Measurements from ENCODE around the gene GIPC3.

GIPC3 gene

DNA sequence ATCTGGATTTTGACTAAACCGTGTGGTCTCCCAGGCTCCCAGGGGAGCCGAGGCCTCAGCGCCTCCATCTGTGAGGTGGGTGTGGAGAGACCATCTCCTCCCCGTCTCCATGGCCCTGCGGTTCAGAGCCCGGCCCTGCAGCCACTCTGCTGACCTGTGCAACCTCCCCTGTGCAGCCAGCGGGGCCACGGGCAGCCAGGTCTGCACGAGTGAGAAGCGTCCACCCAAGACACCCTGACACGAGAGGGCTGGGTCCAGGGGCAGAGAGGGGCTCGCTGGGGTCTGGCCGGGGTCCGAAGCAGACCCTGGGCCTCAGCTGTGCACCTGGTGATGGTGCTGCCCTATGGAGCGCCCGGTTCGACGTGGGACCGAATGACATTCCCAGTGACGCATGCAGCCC is 51.7 kb downstream of the GIPC3 start:
- H3K9ac ChIP-seq (ENCODE audit: low read length), result no peak overlapping the region
- no peaks in the 10 kb centered on the region for H3K27me3 ChIP-seq (ENCODE audit: low read depth, low read length)
- no peak overlapping the region for H2AFZ ChIP-seq (ENCODE audit: low read depth, low read length)
- no peaks in the 10 kb centered on the region for H3K9me3 ChIP-seq (ENCODE audit: insufficient read depth, low read length)
- no peaks in the 10 kb centered on the region for H3K4me1 ChIP-seq (ENCODE audit: low read length)
- no peak overlapping the region for H3K27ac ChIP-seq (ENCODE audit: low read length)
- H3K36me3 ChIP-seq (replicated peaks; ENCODE audit: low read depth, low read length), result peaks cover 9% of the 10 kb centered on the region
- H3K4me2 ChIP-seq (ENCODE audit: low read length), result no peak overlapping the region
- H3K79me2 ChIP-seq (ENCODE audit: low read length), result no peaks in the 10 kb centered on the region
- H3K4me3 ChIP-seq (ENCODE audit: low read length), result no peak overlapping the region
- TF ChIP-seq EZH2phosphoT487 (IDR thresholded peaks at IDR 0.05; ENCODE audit: low read depth), result no peak
- TF ChIP-seq CTCF (IDR thresholded peaks at IDR 0.05; ENCODE audit: low read depth, low read length), result no peak
- no peaks in the 10 kb centered on the region; the same call in 1 of the 2 replicates for H4K20me1 ChIP-seq (ENCODE audit: insufficient read depth, low read length)

DNA sequence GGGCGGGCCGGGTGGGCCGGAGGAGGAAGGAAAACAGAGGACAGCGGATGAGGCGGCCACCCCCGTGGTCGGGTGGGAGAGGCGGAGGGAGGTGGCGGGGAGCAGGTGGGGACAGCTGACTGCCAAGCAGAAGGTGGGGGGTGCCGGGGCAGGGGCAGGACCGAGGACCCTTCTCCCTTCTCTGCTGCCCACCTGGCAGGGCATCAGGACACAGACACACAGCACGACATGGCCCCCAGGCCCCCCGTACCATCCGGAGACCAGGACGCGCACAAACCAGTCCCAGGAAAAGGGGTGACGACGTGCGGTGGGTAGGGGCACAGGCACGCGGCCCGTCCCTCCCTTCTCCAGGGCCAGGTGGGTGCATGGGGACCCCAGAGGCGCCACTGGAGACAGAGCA is 52.3 kb downstream of the GIPC3 start:
- no peaks in the 10 kb centered on the region; the same call in 1 of the 2 replicates for H4K20me1 ChIP-seq (ENCODE audit: insufficient read depth, low read length)
- no peak overlapping the region for H3K4me2 ChIP-seq (ENCODE audit: low read length)
- no peak overlapping the region for H3K9ac ChIP-seq (ENCODE audit: low read length)
- no peaks in the 10 kb centered on the region for H3K9me3 ChIP-seq (ENCODE audit: insufficient read depth, low read length)
- no peaks in the 10 kb centered on the region for H3K79me2 ChIP-seq (ENCODE audit: low read length)
- H3K4me1 ChIP-seq (ENCODE audit: low read length), result no peaks in the 10 kb centered on the region
- no peak for TF ChIP-seq CTCF (IDR thresholded peaks at IDR 0.05; ENCODE audit: low read depth, low read length)
- no peak for TF ChIP-seq EZH2phosphoT487 (IDR thresholded peaks at IDR 0.05; ENCODE audit: low read depth)
- H2AFZ ChIP-seq (ENCODE audit: low read depth, low read length), result no peak overlapping the region
- H3K36me3 ChIP-seq (replicated peaks; ENCODE audit: low read depth, low read length), result peaks cover 9% of the 10 kb centered on the region
- no peak overlapping the region for H3K27ac ChIP-seq (ENCODE audit: low read length)
- H3K4me3 ChIP-seq (ENCODE audit: low read length), result no peak overlapping the region
- H3K27me3 ChIP-seq (ENCODE audit: low read depth, low read length), result no peaks in the 10 kb centered on the region

- Histone ChIP-seq H3K9ac (ENCODE audit: low read length) (no peak overlapping the region), H3K4me2 (ENCODE audit: low read length) (no peak overlapping the region), H3K36me3 (replicated peaks; ENCODE audit: low read depth, low read length) (peaks cover 12% of the 10 kb centered on the region), H4K20me1 (ENCODE audit: insufficient read depth, low read length) (no peaks in the 10 kb centered on the region; the same call in 1 of the 2 replicates), H3K4me3 (ENCODE audit: low read length) (no peak overlapping the region), H3K27ac (ENCODE audit: low read length) (no peak overlapping the region), H3K79me2 (ENCODE audit: low read length) (no peaks in the 10 kb centered on the region), H3K9me3 (ENCODE audit: insufficient read depth, low read length) (no peaks in the 10 kb centered on the region), H3K27me3 (ENCODE audit: low read depth, low read length) (no peaks in the 10 kb centered on the region), H2AFZ (ENCODE audit: low read depth, low read length) (no peak overlapping the region), H3K4me1 (ENCODE audit: low read length) (no peaks in the 10 kb centered on the region)
- TF ChIP-seq CTCF (IDR thresholded peaks at IDR 0.05; ENCODE audit: low read depth, low read length), result no peak
- no peak for TF ChIP-seq EZH2phosphoT487 (IDR thresholded peaks at IDR 0.05; ENCODE audit: low read depth)
Measured at GRCh38 chr19:3638208-3639193, 53.2 kb downstream of the GIPC3 start.

DNA sequence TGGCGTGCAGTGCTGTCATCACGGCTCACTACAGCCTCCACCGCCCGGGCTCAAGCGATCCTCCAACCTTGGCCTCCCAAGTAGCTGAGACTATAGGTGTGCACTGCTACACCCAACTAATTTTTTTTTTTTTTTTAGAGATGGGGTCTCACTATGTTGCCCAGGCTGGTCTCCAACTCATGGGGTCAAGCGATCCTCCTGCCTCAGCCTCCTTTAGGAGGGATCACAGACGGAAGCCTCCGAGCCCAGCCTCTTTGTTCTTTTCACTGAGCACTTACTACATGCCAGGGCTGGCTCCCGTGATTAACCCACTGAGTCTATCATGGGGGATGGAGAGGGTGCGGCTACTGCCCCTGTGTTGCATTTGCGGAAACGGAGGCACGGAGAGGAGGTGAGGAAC is 54.2 kb downstream of the GIPC3 start:
- Histone ChIP-seq H2AFZ (ENCODE audit: low read depth, low read length) (no peak overlapping the region), H3K4me2 (ENCODE audit: low read length) (no peak overlapping the region), H3K4me1 (ENCODE audit: low read length) (no peaks in the 10 kb centered on the region), H3K9ac (ENCODE audit: low read length) (no peak overlapping the region), H3K79me2 (ENCODE audit: low read length) (no peaks in the 10 kb centered on the region), H3K4me3 (ENCODE audit: low read length) (no peak overlapping the region), H3K27me3 (ENCODE audit: low read depth, low read length) (no peaks in the 10 kb centered on the region), H3K9me3 (ENCODE audit: insufficient read depth, low read length) (no peaks in the 10 kb centered on the region), H4K20me1 (ENCODE audit: insufficient read depth, low read length) (no peaks in the 10 kb centered on the region; the same call in 1 of the 2 replicates), H3K36me3 (replicated peaks; ENCODE audit: low read depth, low read length) (peaks cover 12% of the 10 kb centered on the region), H3K27ac (ENCODE audit: low read length) (no peak overlapping the region)
- TF ChIP-seq EZH2phosphoT487 (IDR thresholded peaks at IDR 0.05; ENCODE audit: low read depth) (no peak), CTCF (IDR thresholded peaks at IDR 0.05; ENCODE audit: low read depth, low read length) (no peak)
